GM19023 (cell line): Measurements from ENCODE around the gene STK31.
"Not testable (repeated sequence)": the region's sequence is repeated elsewhere in the genome, so short reads cannot be mapped to it uniquely, and the experiment has no call there.

ENCODE experiments used
- ATAC-seq: cut with Tn5 transposase; IDR thresholded peaks from one replicate; pipeline ENCODE4 v1.9.1; 2021; ENCODE audit warnings: mild to moderate bottlenecking, moderate library complexity; ENCODE audit not compliant: unreplicated experiment

STK31 gene

DNA sequence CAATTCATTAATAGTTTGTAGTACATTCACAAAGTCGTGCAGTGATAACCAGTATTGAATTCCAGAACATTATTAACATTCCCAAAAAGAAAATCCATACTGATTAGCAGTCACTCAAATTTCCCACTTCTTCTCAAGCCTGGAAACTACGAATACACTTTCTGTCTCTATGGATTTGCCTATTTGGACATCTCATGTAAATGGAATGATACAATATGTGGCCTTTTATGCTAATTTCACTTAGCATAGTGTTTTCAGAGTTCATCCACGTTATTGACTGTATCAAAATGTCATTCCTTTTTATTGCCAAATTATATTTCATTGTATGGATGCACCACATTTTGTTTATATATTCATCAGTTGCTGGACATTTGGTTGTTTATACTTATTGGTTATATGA, 78.8 kb downstream of the STK31 start:
- ATAC-seq = no peak

DNA sequence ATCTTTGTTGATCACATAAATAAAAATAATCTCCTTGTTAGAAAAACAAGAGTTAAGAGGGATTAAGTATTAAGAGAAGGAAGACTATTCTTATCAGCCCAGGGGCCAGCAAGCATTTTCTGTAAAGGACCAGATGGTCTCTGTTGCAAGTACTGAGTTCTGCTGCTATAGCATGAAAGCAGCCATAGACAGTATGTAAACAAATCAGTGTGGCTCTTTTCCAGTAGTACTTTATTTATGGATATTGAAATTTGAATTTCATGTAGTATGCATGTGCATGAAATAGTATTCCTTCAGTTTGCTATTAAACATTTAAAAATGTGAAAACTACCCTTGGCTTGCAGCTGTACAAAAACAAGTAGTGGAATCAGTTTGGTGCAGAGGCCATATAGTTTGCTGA, 81.7 kb downstream of the STK31 start:
- ATAC-seq = no peak

DNA sequence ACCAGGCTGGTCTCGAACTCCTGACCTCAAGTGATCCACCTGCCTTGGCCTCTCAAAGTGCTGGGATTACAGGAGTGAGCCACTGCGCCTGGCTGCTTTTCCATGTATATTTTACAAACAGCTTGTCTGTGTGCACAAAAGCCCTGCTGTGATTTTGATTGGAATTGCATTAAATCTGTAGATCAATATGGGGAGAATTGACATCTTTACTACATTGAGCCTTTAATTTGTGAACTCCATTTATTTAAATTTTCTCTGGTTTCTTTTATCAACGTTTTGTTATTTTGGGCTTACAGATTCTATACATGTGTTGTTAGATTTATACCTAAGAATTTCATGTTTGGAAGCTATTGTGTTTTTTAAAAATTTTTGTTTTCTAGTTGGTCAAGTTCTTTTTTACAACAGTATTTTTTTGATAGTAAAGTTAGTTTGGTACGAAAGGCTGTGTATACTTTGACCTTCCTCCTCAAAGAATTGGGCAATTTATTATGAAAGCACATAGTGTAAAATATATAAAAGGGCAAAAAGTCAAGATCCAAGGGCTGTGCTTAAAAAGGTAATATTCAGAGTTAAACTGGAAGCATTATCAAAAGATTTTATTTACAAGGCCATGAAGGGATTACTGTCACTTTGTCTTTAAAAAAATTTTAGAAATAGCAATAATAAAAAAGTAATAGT, 92.8 kb downstream of the STK31 start:
- no peak for ATAC-seq

GRCh38 chr7:23804707-23805106, 94.7 kb downstream of the STK31 start:
- ATAC-seq = no peak

DNA sequence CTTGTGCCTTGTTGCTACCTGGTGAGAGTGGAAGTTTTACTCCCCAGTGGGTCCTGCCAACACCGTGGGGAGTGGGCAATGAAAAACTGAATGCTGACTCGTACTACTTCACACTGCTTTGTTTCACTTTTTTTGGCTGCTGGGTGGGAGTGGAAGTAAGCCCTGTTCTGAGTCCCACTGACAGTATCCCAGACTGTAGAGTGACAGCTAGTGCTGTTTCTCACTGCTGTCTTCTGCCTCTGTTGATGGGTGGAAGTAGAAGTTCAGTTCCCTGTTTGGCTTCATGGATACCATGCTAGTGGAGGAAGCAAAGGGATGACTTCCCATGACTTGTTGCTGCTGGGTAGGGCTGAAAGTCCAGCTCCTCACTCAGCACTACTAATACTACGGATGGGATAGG, 98.4 kb downstream of the STK31 start:
- ATAC-seq = no peak

- ATAC-seq = no peak
Measured at GRCh38 chr7:23810099-23810498, 100.1 kb downstream of the STK31 start.

- ATAC-seq = no peak
Measured at GRCh38 chr7:23811540-23811939, 101.5 kb downstream of the STK31 start.

DNA sequence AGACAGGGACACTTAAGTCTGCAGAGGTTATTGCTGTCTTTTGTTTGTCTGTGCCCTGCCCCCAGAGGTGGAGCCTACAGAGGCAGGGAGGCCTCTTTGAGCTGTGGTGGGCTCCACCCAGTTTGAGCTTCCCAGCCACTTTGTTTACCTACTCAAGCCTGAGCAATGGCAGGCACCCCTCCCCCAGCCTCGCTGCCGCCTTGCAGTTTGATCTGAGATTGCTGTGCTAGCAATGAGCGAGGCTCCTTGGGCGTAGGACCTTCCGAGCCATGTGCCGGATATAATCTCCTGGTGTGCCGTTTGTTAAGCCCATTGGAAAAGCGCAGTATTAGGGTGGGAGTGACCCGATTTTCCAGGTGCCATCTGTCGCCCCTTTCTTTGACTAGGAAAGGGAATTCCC, 118.1 kb downstream of the STK31 start:
- not testable (repeated sequence) for ATAC-seq

- ATAC-seq = not testable (repeated sequence)
Measured at GRCh38 chr7:23832733-23833132, 122.7 kb downstream of the STK31 start.

DNA sequence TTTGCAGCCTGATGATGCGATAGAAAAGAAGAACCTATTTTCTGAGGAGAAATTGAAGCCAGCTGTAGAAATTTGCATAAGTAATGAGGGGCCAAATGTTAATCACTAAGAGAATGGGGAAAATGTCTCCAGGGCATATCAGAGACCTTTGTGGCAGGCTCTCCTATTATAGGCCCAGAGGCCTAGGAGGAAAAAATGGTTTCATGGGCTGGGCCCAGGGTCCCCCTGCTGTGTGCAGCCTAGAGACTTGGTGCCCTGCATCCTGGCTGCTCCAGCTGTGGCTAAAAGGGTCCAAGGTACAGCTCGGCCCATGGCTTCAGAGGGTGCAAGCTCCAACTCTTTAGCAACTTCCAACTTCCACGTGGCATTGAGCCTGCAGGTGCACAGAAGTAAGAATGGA, 123.4 kb downstream of the STK31 start:
- no peak for ATAC-seq

DNA sequence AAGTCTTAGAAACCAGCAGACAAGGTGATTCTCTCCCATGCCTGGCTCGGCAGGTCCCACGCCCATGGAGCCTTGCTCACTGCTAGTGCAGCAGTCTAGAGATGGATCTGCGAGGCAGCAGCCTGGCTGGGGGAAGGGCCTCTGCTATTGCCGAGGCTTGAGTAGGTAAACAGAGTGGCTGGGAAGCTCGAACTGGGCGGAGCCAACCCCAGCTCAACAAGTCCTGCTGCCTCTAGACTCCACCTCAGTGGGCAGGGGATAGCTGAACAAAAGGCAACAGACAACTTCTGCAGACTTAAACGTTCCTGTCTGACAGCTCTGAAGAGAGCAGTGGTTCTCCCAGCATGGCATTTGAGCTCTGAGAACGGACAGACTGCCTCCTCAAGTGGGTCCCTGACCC, 134.8 kb downstream of the STK31 start:
- ATAC-seq = not testable (repeated sequence)

GRCh38 chr7:23852135-23852534, 142.1 kb downstream of the STK31 start:
- no peak for ATAC-seq

DNA sequence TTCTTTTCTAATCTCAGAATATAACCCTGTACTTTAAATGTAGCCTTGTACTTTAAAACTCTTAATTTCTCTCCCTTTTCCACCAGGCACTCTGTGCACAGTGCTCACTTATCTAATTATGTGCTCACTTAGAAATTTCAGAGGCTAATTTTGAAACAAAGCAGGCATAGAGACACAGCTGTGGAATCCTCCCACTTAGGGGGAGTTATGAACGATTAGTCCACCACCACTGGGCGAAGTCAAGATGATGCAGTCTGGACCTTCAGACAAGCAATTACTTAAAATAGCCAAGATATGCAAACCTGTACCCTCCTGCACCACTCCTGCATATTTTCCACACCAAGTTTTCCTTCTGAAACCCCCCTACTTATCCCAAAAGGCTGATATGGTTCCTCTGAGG, 143.0 kb downstream of the STK31 start:
- ATAC-seq = no peak

- ATAC-seq = no peak
Measured at GRCh38 chr7:23863209-23863787, 153.3 kb downstream of the STK31 start.

- ATAC-seq = no peak
Measured at GRCh38 chr7:23864973-23865372, 155.0 kb downstream of the STK31 start.

DNA sequence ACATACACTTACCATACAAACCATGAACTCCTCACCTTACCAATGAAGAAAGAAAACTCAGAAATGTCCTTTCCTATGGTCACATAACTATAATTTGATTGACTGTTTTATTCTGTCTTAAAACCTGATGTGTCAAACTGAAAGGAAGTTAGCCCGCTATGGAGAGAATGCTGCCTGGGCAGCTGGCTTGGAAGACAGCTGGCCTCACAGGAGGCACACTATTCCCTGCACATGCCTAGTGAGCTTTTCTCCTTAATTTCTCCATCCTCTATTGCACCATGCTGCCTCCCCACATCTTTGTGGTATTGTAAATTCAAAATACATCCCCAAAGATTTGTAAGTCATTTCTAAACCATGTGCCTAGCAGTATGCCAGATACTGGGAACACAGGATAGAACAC, 163.3 kb downstream of the STK31 start:
- no peak for ATAC-seq

- ATAC-seq = not testable (repeated sequence)
Measured at GRCh38 chr7:23876526-23876925, 166.5 kb downstream of the STK31 start.
